OCI-LY7 (cell line): ENCODE results near the gene NNAT.

Experiments
- CTCF ChIP-seq: fragments of 200-600 bp; sonication (generic); conservative IDR thresholded peaks from 2 replicates; pipeline ENCODE4 v1.5.1; 2014; ENCODE audit warnings: mild to moderate bottlenecking, antibody characterized with exemption, low read length, moderate library complexity, mixed read lengths
- EZH2phosphoT487 ChIP-seq: fragments of 200-600 bp; sonication (generic); IDR thresholded peaks from 2 replicates; pipeline ENCODE4 v1.6.1; 2018; ENCODE audit warnings: low read depth, borderline replicate concordance, mild to moderate bottlenecking, mixed run types, antibody characterized with exemption, low read length, moderate library complexity, mixed read lengths

DNA sequence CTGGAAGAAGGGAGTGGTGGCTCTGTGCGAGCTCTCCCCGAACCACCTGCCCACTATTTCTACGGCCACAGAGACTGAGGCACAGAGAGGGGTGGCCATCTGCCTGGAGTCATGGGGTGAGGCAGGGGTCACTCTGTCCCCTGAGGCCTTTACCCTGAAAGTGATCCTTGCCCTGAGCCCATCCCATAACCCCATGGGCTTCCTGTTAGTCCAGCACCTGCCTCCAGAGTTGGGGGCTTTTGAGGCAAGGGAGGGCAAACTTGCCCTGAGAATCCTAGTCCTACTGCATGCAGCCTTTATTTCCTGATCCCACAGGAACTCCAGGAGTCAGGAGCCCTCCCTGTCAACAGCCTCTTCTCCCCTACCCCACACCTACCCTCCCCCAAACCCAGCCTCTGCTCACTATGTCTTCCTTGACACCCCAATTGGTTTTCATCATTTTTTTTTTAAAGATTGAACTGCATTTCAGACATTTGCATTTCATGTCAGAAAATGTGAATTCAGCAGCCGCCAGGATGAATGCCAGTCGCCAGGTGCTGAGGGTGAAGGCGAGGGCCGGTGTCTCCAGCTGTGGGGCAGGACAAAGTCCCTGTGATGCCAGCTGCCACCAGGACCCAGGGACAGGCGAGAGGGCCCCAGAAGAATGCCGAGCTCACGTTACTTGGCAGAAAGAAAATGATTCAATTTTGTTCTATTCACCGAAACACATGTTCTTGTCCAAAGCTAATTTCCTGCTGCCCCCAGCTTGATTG lies 47.6 kb upstream of the NNAT start:
- TF ChIP-seq CTCF (no peak), EZH2phosphoT487 (no peak)
